Ishikawa (cell line): ENCODE results near the gene ANKRD16.

ENCODE experiments used
- CEBPB ChIP-seq: IDR thresholded peaks from 2 replicates; pipeline ENCODE4 v1.6.1; 2012
- CREB1 ChIP-seq: IDR thresholded peaks from 2 replicates; pipeline ENCODE4 v1.6.1; 2012; ENCODE audit warnings: low read depth
- EGR1 ChIP-seq: IDR thresholded peaks from 2 replicates; pipeline ENCODE4 v1.6.1; 2012
- EP300 ChIP-seq: IDR thresholded peaks from 2 replicates; pipeline ENCODE4 v1.6.1; 2012; ENCODE audit warnings: borderline replicate concordance
- FOXM1 ChIP-seq: IDR thresholded peaks from 2 replicates; pipeline ENCODE4 v1.6.1; 2012; ENCODE audit warnings: low read depth, borderline replicate concordance
- NFIC ChIP-seq: IDR thresholded peaks from 2 replicates; pipeline ENCODE4 v1.6.1; 2012
- RAD21 ChIP-seq: IDR thresholded peaks from 2 replicates; pipeline ENCODE4 v1.6.1; 2012; ENCODE audit warnings: low read depth
- TAF1 ChIP-seq: IDR thresholded peaks from 2 replicates; pipeline ENCODE4 v1.6.1; 2012; ENCODE audit warnings: low read depth, mild to moderate bottlenecking
- TCF12 ChIP-seq: IDR thresholded peaks from 2 replicates; pipeline ENCODE4 v1.6.1; 2012; ENCODE audit warnings: low read depth
- TEAD4 ChIP-seq: IDR thresholded peaks from 2 replicates; pipeline ENCODE4 v1.6.1; 2012
- USF1 ChIP-seq: IDR thresholded peaks from 2 replicates; pipeline ENCODE4 v1.6.1; 2012
- YY1 ChIP-seq: IDR thresholded peaks from 2 replicates; pipeline ENCODE4 v1.6.1; 2012; ENCODE audit warnings: low read depth
- ZBTB7A ChIP-seq: IDR thresholded peaks from 2 replicates; pipeline ENCODE4 v1.6.1; 2012; ENCODE audit warnings: low read depth
- TF ChIP-seq, protein P1 (sequence below): IDR thresholded peaks from 2 replicates; pipeline ENCODE4 v1.6.1; 2012
- TF ChIP-seq, protein P2 (sequence below): IDR thresholded peaks from 2 replicates; pipeline ENCODE4 v1.6.1; 2012; ENCODE audit warnings: low read depth, mild to moderate bottlenecking

The ANKRD16 gene

GRCh38 chr10:5932345-5932744 is 42.7 kb upstream of the ANKRD16 start:
- TF ChIP-seq NFIC (no peak), TAF1 (no peak), CREB1 (no peak), EGR1 (no peak), EP300 (no peak), TEAD4 (no peak), ZBTB7A (no peak), FOXM1 (no peak), USF1 (no peak)
- TF ChIP-seq, protein P1, sequence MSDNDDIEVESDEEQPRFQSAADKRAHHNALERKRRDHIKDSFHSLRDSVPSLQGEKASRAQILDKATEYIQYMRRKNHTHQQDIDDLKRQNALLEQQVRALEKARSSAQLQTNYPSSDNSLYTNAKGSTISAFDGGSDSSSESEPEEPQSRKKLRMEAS = no peak

DNA sequence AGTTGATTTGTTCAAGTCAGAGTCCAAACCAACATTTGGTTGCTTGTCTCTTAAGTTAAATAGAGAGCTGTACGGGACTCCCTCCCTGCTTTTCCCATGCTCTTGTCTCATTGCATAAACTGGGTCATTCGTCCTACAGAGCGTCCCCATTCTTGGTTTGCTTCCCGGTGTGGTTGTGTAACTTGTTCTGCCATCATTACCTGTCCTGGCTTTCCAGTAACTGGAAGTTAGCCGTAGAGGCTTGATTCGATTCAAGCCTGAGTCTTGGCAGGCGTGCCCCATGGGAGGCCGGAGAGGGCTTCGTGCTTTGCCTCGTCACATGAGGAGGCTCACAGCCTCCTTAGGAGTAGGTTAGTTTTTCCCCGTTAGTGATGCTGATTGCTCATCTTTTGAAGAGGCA is 40.6 kb upstream of the ANKRD16 start:
- no peak for TF ChIP-seq TEAD4
- no peak for TF ChIP-seq ZBTB7A
- no peak for TF ChIP-seq CREB1
- TF ChIP-seq, protein P1 = no peak
- no peak for TF ChIP-seq TAF1
- TF ChIP-seq NFIC = no peak
- TF ChIP-seq RAD21 = no peak
- no peak for TF ChIP-seq CEBPB
- TF ChIP-seq EP300 = no peak
- no peak for TF ChIP-seq USF1
- TF ChIP-seq FOXM1 = no peak
- TF ChIP-seq, protein P2, sequence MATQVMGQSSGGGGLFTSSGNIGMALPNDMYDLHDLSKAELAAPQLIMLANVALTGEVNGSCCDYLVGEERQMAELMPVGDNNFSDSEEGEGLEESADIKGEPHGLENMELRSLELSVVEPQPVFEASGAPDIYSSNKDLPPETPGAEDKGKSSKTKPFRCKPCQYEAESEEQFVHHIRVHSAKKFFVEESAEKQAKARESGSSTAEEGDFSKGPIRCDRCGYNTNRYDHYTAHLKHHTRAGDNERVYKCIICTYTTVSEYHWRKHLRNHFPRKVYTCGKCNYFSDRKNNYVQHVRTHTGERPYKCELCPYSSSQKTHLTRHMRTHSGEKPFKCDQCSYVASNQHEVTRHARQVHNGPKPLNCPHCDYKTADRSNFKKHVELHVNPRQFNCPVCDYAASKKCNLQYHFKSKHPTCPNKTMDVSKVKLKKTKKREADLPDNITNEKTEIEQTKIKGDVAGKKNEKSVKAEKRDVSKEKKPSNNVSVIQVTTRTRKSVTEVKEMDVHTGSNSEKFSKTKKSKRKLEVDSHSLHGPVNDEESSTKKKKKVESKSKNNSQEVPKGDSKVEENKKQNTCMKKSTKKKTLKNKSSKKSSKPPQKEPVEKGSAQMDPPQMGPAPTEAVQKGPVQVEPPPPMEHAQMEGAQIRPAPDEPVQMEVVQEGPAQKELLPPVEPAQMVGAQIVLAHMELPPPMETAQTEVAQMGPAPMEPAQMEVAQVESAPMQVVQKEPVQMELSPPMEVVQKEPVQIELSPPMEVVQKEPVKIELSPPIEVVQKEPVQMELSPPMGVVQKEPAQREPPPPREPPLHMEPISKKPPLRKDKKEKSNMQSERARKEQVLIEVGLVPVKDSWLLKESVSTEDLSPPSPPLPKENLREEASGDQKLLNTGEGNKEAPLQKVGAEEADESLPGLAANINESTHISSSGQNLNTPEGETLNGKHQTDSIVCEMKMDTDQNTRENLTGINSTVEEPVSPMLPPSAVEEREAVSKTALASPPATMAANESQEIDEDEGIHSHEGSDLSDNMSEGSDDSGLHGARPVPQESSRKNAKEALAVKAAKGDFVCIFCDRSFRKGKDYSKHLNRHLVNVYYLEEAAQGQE = no peak
- TF ChIP-seq YY1 = no peak

GRCh38 chr10:5929442-5929841 is 39.7 kb upstream of the ANKRD16 start:
- TF ChIP-seq NFIC = no peak
- TF ChIP-seq EP300 = no peak
- no peak for TF ChIP-seq YY1
- no peak for TF ChIP-seq FOXM1
- TF ChIP-seq, protein P2 = no peak
- TF ChIP-seq TCF12 = no peak
- TF ChIP-seq, protein P1 = no peak
- no peak for TF ChIP-seq ZBTB7A

DNA sequence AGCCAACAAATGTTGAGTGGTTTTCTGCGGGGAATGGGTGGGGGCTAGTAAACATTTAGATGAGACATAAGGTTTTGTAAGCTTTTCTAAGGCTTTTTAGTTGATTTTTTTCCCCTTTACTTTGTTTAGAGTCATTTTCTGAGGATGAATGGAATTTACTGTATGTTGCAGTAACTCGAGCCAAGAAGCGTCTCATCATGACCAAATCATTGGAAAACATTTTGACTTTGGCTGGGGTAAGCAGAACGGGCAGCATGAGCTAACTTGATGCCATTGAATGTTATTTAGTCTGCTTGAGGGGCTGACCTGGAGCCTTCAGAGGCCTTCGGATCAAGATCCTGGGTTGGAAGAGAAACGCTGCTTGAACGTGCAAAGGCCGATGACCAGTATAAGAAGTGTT is 37.6 kb upstream of the ANKRD16 start:
- TF ChIP-seq NFIC = no peak
- no peak for TF ChIP-seq EGR1
- TF ChIP-seq USF1 = no peak

DNA sequence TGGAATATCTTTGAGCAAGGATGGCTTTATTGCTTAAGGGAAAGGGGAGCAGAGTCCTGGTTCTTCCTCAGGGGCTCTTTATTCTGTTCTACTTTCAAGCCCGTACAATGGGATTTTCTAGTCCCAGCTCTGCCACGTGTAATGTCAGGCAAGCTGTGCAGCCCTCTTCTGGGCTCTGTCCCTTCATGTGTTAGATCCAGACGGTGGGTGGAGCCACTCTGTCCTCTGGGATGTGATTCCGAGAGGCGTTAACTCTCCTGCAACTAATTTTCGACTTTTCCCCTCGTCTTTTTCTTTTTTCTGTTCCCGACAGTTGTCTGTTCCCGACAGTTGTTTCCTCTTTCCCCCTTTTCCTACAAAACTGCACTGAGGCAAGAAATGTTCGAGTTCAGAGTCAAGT is 35.2 kb upstream of the ANKRD16 start:
- TF ChIP-seq YY1 (no peak), RAD21 (no peak), EGR1 (no peak), CEBPB (no peak), TEAD4 (no peak), CREB1 (no peak), EP300 (no peak), USF1 (no peak), TCF12 (no peak), NFIC (no peak), FOXM1 (no peak), ZBTB7A (no peak), TAF1 (no peak)
- TF ChIP-seq, protein P1 = no peak
- TF ChIP-seq, protein P2 = no peak
